ENCODE measurements around the gene UBR4. TPM values are rescaled to one million over a fixed set of nuclear protein-coding genes. Genes with fewer than 3 reads are reported as not detected.

UBR4 gene
- total RNA-seq, 1 donor from 2014 or later: 53.9 TPM

GRCh38 chr1:19122668-19123067, 87.4 kb downstream of the UBR4 start:
- intact Hi-C loops (cut with DNase I): no loop called here
- ATAC-seq (peak; percentile 89), DNase-seq (ENCODE audit: missing footprints) (no peak)

- intact Hi-C loops (cut with DNase I): no loop called here
- ATAC-seq (no peak), DNase-seq (ENCODE audit: missing footprints) (no peak)
These were observed 88.9 kb downstream of the UBR4 start for GRCh38 chr1:19121192-19121591.

- ATAC-seq: no peak
- intact Hi-C loops (cut with DNase I): no loop called here
- no peak for DNase-seq (ENCODE audit: missing footprints)
These were observed 90.0 kb downstream of the UBR4 start for GRCh38 chr1:19120070-19120469.

- no peak for DNase-seq (ENCODE audit: missing footprints)
- no peak for ATAC-seq
- intact Hi-C loops (cut with DNase I): no loop called here
These were observed 94.8 kb downstream of the UBR4 start for GRCh38 chr1:19115082-19115808.

GRCh38 chr1:19113697-19114092, 96.4 kb downstream of the UBR4 start:
- DNase-seq (ENCODE audit: missing footprints) (no peak), ATAC-seq (no peak)
- intact Hi-C loops (cut with DNase I): no loop called here

- ATAC-seq (no peak), DNase-seq (ENCODE audit: missing footprints) (no peak)
- intact Hi-C loops (cut with DNase I): no loop called here
These were observed 97.0 kb downstream of the UBR4 start for GRCh38 chr1:19112891-19113696.

- intact Hi-C loops (cut with DNase I): no loop called here
- ATAC-seq (no peak), DNase-seq (ENCODE audit: missing footprints) (no peak)
These were observed 99.7 kb downstream of the UBR4 start for GRCh38 chr1:19110257-19110927.

- intact Hi-C loops (cut with DNase I): no loop called here
- no peak for ATAC-seq
- no peak for DNase-seq (ENCODE audit: missing footprints)
These were observed 100.5 kb downstream of the UBR4 start for GRCh38 chr1:19109545-19109944.

GRCh38 chr1:19101244-19101643, 108.8 kb downstream of the UBR4 start:
- DNase-seq (ENCODE audit: missing footprints) (no peak), ATAC-seq (no peak)
- intact Hi-C loops (cut with DNase I): no loop called here

- ATAC-seq: no peak
These were observed 110.0 kb downstream of the UBR4 start for GRCh38 chr1:19100028-19100427.

GRCh38 chr1:19096990-19097389, 113.1 kb downstream of the UBR4 start:
- DNase-seq (ENCODE audit: missing footprints) (no peak), ATAC-seq (no peak)
- intact Hi-C loops (cut with DNase I): loop anchor here (5.0 kb wide), 1 partner anchor 190 kb away; no protein-coding TSS in a partner anchor

More at GRCh38 chr1:19100028-19100427, 110.0 kb downstream of the UBR4 start:
- intact Hi-C loops (cut with DNase I): no loop called here
- no peak for DNase-seq (ENCODE audit: missing footprints)

- ATAC-seq (peak; percentile 68), DNase-seq (ENCODE audit: missing footprints) (no peak)
These were observed 113.8 kb downstream of the UBR4 start for GRCh38 chr1:19096036-19096833.

GRCh38 chr1:19091196-19091953, 118.7 kb downstream of the UBR4 start:
- ATAC-seq (no peak), DNase-seq (ENCODE audit: missing footprints) (no peak)
- intact Hi-C loops (cut with DNase I): no loop called here

More at GRCh38 chr1:19096036-19096833, 113.8 kb downstream of the UBR4 start:
- intact Hi-C loops (cut with DNase I): loop anchor here (5.0 kb wide), 1 partner anchor 189 kb away; no protein-coding TSS in a partner anchor

- ATAC-seq (no peak), DNase-seq (ENCODE audit: missing footprints) (no peak)
- intact Hi-C loops (cut with DNase I): loop anchor here (5.0 kb wide), 2 partner anchors 132 to 207 kb away; partner anchors contain the start of gene IFFO2
These were observed 120.5 kb downstream of the UBR4 start for GRCh38 chr1:19089524-19089923.

- no peak for DNase-seq (ENCODE audit: missing footprints)
- ATAC-seq: no peak
- intact Hi-C loops (cut with DNase I): loop anchor here (5.0 kb wide), 2 partner anchors 132 to 207 kb away; partner anchors contain the start of gene IFFO2
These were observed 121.2 kb downstream of the UBR4 start for GRCh38 chr1:19088717-19089442.

GRCh38 chr1:19087737-19088594, 122.1 kb downstream of the UBR4 start:
- ATAC-seq (no peak), DNase-seq (ENCODE audit: missing footprints) (no peak)
- intact Hi-C loops (cut with DNase I): loop anchor here (5.0 kb wide), 2 partner anchors 131 to 206 kb away; partner anchors contain the start of gene IFFO2
